SIG-M5 treated with dmso at 0.1 percent for 504 hours (cell line): ENCODE results near the gene RERE.
"Not testable (repeated sequence)": the region's sequence is repeated elsewhere in the genome, so short reads cannot be mapped to it uniquely, and the experiment has no call there.

Experiments used
- DNase-seq: peaks from one replicate; lab custom pipeline; 2025; ENCODE audit not compliant: unreplicated experiment; lab: John Stamatoyannopoulos, UW

The RERE gene

DNA sequence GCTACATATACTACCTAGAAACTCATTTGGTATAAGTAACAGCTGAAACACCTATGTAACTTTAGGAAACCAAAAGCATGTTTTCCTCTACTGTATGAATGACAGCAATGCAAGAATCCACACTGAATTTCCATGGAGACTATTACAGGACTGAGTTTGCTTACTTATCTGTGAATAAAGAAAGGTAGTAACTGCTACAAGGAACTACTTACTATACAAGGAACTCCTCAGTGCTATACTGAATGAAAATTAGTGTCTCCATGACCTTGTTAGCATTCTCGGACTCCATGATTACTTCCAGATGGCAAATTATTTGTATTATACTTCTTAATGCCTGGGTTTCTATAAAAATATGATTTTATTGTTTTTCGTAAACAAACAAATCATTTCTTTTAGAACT is 198.0 kb downstream of the RERE start:
- DNase-seq, result not testable (repeated sequence)

DNA sequence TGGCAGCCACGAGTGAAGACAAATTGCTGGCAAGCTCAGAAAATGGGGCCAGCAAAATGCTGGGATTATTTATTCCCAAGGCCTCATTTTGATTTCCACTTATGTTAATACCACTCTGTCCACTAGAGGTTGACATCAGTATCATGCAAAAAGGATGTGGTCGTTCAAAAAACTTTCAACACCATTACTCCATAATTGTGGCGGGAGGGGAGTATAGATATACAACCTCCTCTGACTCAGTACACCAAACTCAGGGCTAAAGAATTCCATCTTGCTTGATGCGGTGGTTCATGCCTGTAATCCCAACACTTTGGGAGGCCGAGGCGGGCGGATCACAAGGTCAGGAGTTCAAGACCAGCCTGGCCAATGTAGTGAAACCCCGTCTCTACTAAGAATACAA is 200.6 kb downstream of the RERE start:
- DNase-seq, result not testable (repeated sequence)

GRCh38 chr1:8611634-8612515 is 205.6 kb downstream of the RERE start:
- not testable (repeated sequence) for DNase-seq

GRCh38 chr1:8607906-8608305 is 209.5 kb downstream of the RERE start:
- no peak for DNase-seq

DNA sequence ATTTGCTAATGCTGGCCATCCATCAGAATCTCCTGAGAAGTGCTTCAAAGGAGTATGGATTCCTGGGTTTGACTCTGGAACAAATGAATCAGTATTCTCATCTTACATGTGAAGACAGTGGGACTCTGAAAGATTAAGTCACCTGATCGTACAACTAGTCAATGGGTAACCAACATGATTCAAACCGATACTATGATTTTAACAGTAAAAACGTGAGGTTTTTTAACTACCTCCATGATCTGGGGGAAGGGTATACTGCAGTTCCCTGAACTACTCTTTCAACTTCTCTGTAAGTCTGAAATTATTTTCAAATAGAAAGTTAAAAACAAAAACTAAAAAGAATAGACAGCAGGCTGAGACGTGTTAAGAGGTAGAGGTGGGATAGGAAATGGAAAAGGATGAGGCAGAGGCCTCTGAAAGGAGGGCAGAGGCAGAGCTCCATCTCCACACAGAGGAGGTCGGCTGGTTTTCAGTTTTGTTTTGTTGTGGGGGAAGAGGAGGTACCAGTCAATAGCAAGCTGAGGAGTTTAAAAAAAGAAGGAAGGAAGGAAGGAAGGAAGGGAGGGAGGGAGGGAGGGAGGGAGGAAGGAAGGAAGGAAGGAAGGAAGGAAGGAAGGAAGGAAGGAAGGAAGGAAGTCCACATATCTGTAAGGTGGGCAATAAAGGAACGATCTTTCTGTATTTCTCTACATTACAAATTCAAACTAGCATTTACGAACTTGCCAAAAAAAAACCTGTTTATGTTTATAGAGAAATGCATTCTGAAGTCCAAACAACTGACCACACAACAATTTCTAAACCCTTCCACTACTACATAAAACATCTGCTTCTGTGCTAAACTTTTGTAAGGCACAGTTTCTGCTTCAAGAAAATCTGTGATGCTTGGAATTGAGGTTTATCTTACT is 213.1 kb downstream of the RERE start:
- DNase-seq, result no peak

DNA sequence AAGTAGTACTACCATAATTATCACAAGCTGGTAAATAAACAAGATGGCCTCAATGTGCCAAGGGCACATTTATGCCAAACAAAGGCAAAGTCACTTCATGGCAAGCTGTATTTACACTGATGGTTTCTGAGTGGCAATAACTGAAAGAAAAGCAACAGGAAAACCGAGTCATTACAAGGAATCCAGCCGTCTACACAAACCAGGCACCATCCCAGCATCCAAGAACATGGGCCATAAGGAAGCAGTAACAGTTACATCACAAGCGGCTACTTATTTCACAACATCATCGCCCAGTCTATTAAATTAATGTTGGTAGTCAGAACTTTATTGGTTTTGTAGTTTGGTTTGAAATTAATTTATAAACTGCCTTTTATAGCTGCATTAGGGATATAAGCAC is 214.2 kb downstream of the RERE start:
- DNase-seq, result no peak

GRCh38 chr1:8602471-8603219 is 214.8 kb downstream of the RERE start:
- DNase-seq, result no peak

- DNase-seq, result no peak
Measured at GRCh38 chr1:8600336-8600735, 217.1 kb downstream of the RERE start.

- DNase-seq, result no peak
Measured at GRCh38 chr1:8599646-8600212, 217.7 kb downstream of the RERE start.

GRCh38 chr1:8598783-8599182 is 218.7 kb downstream of the RERE start:
- DNase-seq, result no peak

DNA sequence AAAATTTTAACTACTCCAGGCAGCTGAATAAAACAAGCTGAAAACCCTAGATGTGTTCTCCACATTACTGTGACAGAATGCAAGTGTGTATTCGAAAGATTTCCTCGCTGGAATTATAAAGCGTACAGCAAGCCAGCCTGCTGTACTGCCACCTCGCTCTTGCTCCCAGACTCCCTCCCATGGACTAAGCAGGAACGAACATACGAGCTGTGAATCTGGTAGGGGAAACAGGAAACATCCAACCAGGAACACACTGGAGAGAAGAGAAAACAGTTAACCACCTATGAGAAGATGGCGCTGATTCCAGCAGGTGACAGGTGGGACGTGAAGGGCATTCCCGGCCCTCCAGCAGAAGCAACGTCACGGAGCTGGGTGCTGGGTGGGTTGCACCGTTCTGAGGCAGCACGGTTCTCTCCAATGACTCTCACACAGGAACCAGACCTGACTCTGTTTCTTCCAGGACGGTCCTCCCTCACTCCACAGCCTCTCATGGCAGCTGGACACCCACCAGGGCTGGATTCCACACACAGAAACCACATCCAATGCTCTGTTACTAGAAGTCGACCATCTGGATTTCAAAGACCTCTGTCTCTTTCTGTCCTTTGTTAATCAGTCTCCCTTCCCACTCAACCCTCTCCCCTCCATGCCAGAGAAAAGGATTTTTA is 219.2 kb downstream of the RERE start:
- no peak for DNase-seq

- no peak for DNase-seq
Measured at GRCh38 chr1:8597455-8597854, 220.0 kb downstream of the RERE start.

DNA sequence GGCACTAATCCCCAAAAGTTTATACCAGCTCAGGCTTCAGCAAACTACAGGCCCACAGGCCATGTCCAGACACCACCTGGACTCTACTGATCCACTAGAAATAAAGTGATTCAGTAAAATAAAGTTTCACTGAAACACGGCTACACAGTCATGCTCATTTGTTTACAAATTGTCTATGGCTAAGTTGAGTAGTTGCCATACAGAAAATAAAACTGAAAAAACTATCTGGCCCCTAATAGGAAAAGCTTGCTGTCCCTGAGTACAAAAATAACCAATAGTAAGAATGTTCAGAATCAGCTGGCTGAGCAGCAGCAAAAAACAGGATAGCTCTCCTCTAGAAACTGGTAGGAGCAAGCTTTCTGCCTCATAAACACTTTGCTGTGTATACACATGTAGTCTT is 221.5 kb downstream of the RERE start:
- no peak for DNase-seq

- DNase-seq, result no peak
Measured at GRCh38 chr1:8595332-8595731, 222.1 kb downstream of the RERE start.

DNA sequence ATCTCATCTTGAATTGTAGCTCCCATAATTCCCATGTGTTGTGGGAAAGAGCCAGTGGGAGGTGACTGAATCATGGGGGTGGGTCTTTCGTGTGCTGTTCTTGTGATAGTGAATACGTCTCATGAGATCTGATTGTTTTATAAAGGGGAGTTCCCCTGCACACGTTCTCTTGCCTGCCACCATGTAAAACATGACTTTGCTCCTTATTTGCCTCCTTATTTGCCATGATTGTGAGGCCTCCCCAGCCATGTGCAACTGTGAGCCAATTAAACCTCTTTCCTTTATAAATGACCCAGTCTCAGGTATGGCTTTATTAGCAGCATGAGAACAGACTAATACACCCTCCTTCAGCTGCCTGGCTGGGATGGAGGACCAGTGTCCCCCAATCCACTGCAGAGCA is 224.1 kb downstream of the RERE start:
- DNase-seq, result not testable (repeated sequence)

DNA sequence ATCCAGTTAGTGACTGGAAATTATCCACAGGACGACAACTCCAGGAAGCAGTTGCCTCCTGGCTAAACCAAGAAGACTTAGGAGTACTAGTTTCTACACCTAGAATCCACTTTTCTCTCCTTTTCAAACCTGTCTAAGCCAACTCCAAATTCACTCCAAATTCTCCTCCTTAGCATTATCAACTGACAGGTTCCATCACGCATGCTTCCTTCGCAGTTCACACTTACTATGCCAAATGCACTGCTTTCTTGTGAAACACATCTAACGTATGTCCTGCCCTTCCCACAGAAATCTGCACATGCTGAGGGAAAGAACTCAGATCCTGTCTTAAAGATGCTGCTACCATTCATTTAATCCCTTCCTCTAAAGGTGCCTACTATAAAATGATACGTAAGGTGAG is 225.9 kb downstream of the RERE start:
- DNase-seq, result no peak

DNA sequence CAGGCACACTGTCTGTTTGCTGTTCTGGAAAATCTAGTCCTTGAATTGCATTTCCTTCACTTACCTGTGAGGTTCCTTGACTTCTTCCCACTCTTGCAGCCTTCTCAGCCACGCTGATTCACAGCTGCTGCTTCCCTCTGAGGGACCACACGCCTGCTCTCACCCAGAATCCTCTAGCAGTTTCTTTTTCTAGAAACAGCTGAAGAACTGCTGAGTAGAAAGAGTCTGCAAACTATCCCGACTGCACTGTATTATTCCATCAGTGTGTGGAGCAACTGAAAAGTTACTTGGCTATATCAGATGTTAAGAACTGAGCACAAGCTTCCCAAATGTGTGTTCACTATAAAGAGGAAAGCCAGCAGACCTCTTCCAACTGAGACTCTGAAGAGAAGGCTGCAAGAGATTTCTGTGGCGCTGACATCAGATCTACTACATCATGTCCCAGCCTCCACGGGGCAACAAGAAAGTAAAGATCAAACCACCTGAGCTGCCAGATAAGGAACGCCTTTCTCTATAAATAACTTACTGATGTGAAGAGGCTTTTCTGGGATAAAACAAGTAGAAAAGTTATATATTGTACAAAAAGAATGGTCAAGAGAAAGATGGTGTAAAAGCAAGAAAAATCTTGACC is 226.6 kb downstream of the RERE start:
- DNase-seq, result no peak

- DNase-seq, result no peak
Measured at GRCh38 chr1:8589571-8589970, 227.9 kb downstream of the RERE start.

- DNase-seq, result no peak
Measured at GRCh38 chr1:8587784-8588183, 229.7 kb downstream of the RERE start.

- DNase-seq, result no peak
Measured at GRCh38 chr1:8586438-8586837, 231.0 kb downstream of the RERE start.
